CD4-positive, alpha-beta T cell treated with Interleukin-12 subunit alpha and Interleukin-12 subunit beta, for 1 hour (primary cell): ENCODE results near the gene CLPTM1L.
A peak's percentile ranks its signal among the peaks of the same experiment; 100 is the strongest.

Experiments used
- DNase-seq: peaks from one replicate; pipeline ENCODE4 v3.0.0-alpha.2; 2020

CLPTM1L gene

DNA sequence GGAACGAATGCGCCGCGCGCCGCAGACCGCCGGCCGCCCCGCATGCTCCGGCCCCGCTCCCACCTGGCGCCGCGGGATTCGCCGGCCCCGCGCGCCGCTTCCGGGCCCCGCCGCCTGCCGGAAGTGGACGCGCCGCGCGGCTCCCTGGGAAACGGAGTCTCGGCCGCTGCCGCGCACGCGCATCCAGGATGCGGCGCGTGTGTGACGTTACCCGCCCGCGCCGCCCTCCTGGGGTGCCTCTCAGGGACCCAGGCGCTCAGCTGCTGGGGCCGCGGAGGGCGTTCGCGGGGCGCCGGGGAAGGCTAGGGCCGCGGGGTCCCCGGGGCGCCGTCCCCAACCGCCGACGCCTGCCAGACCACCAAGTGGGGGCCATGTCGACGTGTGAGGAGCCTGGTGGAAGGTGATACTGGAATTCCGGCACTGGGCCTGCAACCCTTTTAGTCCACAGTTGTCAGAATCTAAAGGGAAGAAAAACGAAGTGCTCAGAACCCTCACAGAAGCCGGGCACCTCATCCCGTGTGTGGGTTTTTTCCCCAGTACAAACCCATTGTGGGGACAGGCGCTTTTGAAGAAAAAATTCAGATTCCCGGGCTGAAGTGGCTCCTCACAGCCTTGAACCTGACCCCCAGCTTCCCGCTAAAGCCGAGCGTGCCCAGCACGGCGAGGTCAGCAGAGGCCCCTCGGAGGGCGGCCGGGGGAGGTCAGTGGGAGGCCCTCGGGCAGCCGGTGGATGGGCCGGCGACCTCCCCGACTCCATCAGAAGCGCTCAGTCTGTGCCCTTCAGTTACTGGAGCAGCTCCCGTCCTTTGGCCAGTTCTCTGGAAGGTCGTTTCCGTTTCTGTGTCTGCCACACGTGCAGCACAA is at the start of gene CLPTM1L:
CLPTM1L (minus strand) TSS at position 125 of the 864 bp plus-strand sequence. CDS start 258 bp downstream, outside the sequence.
- peak; percentile 90 for DNase-seq

DNA sequence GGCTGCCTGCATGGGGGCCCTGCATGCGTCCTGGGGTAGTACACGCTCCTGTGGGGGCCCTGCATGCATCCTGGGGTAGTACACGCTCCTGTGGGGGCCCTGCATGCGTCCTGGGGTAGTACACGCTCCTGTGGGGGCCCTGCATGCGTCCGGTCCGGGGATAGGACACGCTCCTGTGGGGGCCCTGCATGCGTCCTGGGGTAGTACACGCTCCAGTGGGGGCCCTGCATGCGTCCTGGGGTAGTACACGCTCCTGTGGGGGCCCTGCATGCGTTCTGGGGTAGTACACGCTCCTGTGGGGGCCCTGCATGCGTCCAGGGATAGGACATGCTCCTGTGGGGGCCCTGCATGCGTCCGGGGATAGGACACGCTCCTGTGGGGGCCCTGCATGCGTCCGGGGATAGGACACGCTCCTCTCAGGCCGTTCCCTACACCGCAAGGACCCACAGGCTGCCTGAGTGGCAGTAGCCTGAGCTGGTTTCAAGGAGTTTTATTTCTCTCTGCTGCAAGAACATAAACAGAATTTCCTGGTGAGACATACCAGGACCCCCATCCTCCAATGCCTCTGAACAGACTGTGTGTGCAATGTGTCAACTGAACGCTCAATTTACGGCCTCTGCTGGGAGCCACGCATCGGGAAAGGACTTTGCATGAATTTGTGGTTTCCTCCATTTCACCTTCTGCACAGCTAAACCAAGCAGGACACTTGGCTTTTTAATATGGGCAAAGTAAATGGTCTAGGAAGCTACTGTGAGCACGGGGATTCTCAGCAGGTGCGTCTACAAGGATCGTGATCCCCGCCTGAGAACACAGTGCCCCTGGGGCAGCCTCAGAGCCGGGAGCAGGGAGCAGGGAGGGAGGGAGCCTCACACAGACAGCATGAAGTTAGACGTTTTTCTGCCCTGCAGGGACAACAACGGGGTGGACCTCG is 48.9 kb upstream of the CLPTM1L start:
- DNase-seq: no peak

DNA sequence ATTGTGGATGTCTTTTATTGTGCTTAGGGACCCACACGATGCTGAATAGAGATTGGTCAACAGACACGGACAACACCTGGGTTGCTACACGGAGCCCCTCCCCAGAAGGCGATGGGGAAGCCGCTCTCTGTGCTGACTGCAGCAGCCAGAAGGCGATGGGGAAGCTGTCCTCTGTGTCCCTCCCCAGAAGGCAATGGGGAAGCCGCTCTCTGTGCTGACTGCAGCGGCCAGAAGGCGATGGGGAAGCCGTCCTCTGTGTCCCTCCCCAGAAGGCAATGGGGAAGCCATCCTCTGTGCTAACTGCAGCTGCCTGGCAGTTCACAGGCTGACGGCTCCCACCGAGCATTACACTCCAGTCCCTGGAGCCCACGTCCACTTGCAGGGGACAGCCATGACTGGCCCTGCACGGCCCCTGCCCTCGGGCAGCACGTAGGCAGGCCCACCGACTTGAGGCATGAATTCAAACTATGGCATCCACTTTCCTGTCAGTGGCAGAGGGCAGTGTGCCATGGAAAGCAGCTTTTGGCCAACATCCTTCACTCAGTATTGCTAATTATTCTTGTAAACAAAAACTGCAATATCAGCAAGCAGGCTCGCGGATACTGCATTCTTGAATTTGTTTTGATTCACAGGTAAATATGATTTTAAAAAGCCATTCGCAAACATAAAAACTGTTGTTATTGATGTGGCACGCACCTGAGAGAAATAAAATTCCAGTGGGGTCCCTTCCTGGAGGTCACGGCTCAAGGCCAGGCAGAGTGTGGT is 48.1 kb upstream of the CLPTM1L start:
- no peak for DNase-seq

DNA sequence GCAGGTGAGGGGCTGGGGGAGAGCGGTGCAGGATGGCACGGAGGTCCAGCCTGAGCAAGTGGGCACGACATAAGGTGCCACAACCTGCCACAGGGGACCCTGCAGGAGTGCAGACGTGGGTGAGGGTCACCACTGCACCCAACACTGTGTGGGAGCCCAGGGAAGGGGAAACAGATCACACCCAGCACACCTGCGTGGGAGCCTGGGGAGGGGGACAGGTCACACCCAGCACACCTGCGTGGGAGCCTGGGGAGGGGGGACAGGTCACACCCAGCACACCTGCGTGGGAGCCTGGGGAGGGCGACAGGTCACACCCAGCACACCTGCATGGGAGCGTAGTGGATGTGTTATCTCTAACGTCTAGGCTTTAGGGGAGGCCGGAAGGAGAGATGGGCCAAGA is 47.4 kb upstream of the CLPTM1L start:
- no peak for DNase-seq

DNA sequence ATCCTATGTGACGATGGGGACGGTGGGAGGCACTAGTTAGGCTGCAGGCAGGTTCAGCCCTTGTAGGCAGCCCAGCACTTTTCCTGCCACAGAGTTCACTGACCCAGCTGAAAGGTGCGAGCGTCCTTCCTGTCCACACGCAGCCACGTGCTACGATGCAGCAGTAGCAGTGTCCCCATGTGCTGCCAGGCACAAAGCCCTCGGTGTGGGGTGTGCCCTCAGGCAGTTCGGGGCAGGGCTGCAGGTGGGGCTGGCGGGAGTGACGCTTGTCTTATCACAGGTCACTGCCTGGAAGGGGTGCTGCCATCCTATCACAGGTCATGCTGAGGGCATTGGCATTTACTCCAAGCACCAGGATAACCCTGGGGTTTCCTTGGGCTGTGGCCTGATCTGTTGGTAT is 46.8 kb upstream of the CLPTM1L start:
- no peak for DNase-seq

DNA sequence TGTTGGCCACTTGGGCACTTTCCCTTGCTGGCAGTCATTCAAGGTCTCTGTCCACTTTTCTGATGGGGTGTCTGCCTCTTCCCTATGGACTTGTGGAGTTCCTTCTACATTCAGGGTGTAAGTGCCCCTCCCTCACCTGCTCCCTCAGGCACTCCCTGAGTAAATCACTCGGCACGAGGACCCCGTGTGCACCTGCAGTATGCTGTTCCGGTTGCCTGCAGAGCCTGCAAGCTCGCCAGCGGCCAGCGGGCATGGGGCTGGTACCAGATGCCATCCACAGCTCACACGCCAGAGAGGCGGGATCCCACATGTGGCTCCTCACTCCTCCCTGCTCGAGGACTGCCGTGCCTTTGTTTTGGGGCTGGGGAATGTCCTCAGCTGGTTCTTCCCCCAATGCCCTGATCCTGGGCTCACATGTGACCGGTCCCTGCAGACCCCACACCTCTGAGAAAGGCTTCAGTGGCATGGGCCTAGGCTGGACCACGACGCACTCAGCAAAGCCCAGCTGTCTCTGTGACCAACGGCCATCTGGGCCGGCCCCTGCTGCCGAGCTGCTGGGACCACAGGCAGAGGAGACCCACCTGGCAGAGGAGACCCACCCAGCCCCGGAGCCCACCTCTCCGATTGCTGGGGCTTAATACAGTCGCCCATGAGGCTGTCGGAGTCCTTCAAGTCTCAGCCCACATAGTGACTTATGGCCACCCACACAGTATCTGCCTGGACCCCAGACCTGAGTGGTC is 46.1 kb upstream of the CLPTM1L start:
- DNase-seq: no peak

DNA sequence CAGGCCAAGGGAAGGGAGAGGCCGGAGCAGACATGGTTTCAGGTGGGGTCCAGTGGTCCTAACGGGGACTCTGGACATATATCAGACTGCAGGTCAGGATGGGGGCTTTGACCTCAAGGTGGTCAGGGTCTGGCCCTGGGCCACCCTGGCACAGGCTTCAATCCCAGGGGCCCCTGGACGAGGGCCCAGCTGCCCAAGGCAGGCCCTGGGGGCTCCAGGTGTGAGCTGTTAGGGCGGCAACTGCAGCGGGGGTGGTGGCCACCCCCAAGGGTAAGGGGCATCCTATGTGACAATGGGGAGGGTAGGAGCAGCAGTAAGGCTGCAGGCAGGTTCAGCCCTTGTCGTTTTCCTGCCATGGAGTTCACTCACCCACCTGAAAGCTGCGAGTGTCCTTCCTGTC is 45.4 kb upstream of the CLPTM1L start:
- DNase-seq: no peak

- DNase-seq: no peak
Measured at GRCh38 chr5:1388383-1388967, 43.6 kb upstream of the CLPTM1L start.

DNA sequence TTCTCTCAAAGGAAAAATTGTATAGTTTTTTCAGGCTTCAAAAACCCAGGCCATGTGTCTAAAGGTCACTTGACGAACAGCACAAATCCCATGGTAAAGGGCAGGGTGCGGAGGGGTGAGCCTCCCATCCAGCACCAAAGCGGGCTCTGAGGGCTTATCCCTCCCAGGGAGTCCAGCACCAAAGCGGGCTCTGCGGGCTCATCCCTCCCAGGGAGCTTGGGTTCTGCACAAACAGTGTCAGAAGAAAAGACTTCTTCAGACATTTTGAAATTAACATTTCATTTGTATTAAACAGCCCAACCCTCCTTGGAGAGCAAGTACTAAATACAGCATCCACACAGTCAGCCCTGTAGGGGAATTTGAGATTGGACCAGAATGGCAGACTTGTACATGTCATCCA is 43.0 kb upstream of the CLPTM1L start:
- DNase-seq: no peak

DNA sequence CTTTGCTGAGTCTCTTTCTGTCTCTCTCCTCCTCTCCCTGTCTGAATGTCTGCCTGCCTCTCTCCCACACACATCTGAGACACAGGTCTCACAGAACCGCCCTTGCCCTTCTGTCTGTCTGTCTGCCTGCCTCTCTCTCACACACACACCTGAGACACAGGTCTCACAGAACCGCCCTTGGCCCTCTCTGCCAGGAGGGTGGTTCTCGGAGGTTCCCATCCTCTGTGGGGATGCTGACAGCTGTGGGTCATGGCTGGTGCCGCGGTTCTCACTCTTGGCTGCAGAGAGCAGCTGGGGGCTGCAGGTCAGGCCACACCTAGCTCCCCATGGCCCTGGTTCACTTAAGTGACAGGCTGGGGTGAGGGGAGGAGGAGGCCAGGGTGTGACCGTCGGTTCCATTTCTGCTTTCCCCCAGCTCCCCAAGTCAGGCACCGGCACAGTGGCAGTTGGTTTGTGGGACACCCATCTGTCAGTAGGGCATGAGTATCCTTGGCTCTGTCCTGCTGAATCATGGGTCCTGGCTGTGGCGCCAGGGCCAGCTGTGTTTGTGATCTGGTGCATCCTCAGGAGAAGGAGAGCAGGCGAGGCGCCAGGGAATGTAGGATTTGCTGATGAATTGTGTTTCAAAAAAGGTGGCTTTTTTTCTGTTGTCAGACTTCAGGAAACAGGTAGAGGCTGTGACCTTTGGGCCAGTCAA is 42.3 kb upstream of the CLPTM1L start:
- no peak for DNase-seq

- peak; percentile 82 for DNase-seq
Measured at GRCh38 chr5:1386274-1386717, 41.4 kb upstream of the CLPTM1L start.

DNA sequence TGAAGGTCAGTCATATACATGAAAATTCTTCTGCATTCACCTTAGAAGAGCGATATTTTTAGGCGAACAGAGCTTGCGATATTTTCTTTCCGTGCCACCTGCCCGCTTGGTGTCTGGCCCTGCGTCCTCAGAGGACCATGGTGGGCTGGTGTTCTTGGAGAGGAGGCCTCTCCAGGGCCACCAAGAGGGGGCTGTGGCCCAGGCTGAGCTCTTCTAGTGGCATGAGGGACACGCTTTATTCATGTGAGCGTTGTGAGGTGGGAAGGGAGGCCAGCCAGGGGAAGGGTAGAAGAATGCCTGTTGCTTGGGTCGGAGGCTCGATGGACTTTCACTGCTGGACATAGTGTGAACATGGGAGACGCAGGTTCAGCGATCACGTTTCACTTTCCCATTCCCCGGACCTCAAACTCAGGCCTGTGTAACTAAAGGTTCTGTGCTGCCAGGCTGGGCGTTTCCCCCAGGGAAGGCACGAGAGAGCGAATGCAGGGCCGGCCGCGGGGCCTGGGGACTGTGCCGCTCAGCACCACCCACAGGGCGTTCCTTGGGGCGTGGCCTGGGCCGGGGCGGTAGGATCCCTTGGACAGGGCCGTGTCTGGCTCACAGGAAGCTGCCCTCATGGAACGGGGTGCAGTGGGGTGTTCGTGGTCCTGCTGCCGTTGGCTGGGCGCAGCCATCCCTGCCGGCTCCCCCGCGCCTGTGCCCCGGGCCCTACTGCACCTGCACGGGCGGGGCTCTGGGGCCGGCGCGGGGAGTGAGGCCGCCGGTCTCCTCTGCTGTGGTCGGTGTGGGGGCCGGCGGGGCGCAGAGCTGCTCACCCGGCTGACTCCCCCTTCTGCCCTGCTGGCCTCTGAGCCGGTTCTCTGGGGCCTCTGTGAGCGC is 40.7 kb upstream of the CLPTM1L start:
- peak; percentile 85 for DNase-seq

DNA sequence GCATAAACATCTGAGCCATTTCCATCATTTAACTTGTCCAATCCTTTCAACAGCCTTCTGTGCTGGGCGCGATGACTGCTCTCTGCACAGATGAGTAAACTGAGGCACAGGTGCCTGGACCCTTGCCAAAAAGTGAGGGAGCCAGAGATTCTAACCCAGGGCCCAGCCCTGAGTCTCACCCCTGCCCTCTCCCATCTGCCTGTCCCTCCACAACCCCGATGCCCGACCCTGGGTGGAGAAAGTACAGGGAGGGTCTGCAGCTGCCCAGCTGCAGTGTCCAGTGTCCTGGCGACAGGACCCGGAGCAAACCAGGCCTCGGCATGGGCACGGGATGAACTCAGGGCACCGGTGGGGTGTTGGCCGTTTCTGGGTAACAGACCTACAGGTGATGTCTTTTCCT is 39.6 kb upstream of the CLPTM1L start:
- no peak for DNase-seq

DNA sequence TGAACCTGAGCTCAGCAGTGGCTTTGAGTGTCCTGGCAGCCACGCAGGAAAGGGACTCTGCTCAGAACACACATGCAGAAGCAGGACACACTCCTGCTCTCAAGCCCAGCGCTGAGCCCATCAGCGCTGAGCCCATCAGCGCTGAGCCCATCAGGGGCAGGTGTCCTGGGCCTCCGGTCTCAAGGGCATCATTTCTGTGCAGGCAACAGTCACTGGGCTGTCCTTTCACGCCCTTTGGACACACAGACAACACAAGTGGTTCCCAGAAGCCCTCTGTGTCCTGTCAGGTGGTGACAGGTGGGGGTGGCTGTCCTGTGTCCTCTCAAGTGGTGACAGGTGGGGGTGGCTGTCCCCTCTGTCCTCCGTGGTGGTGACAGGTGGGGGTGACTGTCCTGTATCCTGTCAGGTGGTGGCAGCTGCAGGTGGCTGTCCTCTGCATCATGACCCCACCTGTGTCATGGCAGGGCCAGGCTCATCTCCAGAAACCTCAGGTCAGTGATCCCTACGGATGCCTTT is 39.0 kb upstream of the CLPTM1L start:
- DNase-seq: no peak

GRCh38 chr5:1383344-1383743 is 38.4 kb upstream of the CLPTM1L start:
- DNase-seq: no peak

- no peak for DNase-seq
Measured at GRCh38 chr5:1382248-1382700, 37.4 kb upstream of the CLPTM1L start.

DNA sequence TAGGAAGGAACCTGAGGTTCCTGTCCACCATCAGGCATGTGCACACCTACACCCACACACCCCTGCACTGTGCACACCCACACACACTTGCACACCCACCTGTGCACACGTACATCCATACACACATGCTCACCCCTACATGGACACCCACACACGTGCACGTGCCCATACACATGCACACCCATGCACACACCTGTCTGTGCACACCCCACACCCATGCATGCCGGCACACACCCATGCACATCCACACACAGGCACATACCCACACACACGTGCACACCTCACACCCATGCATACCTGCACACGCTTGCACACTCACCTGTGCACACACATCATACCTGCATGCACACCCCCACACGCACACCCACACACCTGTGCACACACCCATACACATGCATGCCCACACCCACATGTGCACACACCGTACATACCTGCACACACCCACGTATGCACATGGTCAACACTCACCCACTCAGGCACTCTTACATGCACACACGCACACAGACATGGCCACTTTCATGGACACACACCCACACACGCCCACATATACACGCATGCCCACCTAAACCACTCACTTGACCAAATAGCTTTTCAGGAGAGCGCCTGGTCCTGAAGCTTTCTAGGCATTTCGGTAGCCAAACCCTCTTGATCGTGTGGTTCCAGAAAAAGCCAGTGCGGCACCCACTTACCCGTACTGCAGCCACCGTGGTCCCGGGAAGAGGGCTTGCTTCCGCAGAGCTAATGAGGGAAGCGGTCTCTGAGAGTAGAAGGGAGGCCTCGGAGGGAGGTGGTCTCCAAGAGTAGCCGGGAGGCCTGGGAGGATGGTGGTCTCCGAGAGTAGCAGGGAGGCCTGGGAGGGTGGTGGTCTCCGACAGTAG is 36.7 kb upstream of the CLPTM1L start:
- DNase-seq: no peak

DNA sequence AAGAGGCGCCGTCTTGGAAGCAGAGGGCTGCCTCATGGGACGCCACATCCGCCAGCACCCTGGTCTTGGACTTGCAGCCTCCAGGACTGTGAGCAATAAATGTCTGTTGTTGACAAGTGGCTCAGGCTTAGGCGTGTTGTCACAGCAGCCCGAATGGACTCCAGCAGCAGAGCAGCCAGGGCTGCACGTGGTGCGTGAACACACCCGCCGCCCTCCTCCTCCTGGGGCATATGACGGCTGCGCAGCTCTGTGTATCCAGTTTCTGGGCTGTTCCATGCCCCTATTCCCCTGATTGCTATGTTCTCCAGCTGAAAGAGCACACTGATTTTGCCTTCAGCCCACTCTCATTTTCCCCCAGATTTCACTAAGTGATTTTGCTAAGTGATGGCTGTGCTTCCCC is 36.0 kb upstream of the CLPTM1L start:
- no peak for DNase-seq
